Peyer's patch (tissue), 4 donors: ENCODE data around the gene EIF5. TPM values are rescaled to one million over a fixed set of nuclear protein-coding genes. Genes with fewer than 3 reads are reported as not detected.
"Not testable (repeated sequence)": the region's sequence is repeated elsewhere in the genome, so short reads cannot be mapped to it uniquely, and the experiment has no call there.

Experiments used
- DNase-seq, 3 donors: peaks; one replicate each; pipeline ENCODE4 v3.0.0-alpha.2; 2017 to 2019
- H3K27ac ChIP-seq, 4 donors: fragments of 200-600 bp; sonication (generic); one replicate each; pipeline ENCODE4 v1.5.1; 2016 to 2019
- H3K27me3 ChIP-seq, 2 donors: fragments of 200-600 bp; sonication (generic); one replicate each; pipeline ENCODE4 v1.5.1; 2019
- H3K36me3 ChIP-seq, 3 donors: fragments of 200-600 bp; sonication (generic); one replicate each; pipeline ENCODE4 v1.5.1; 2016 to 2019
- H3K4me1 ChIP-seq, 4 donors: fragments of 200-600 bp; sonication (generic); one replicate each; pipeline ENCODE4 v1.5.1; 2016 to 2019
- H3K4me3 ChIP-seq, 4 donors: fragments of 200-600 bp; sonication (generic); 1 replicate in 3 of 4; 2 replicates in 1 of 4; pipeline ENCODE4 v1.5.1; 2016 to 2019; ENCODE audit warnings: mild to moderate bottlenecking in 1 of 4
- H3K9me3 ChIP-seq, 4 donors: fragments of 200-600 bp; sonication (generic); one replicate each; pipeline ENCODE4 v1.5.1; 2016 to 2019; ENCODE audit warnings: mild to moderate bottlenecking in 1 of 4
- POLR2A ChIP-seq, 2 donors: fragments of 450-650 bp; IDR thresholded peaks; one replicate each; pipeline ENCODE4 v1.5.1; 2017; ENCODE audit warnings: antibody characterized with exemption in 2 of 2, mild to moderate bottlenecking in 2 of 2, moderate library complexity in 2 of 2
- total RNA-seq, 4 donors: library from RNA; depleted of rRNA; stranded (reverse); fragments of >200 nt; gene quantifications; one replicate each; pipeline ENCODE4 v1.1.0, GENCODE V29; 2016
- TF ChIP-seq, protein P1 (sequence below), 6 experiments: fragments of 450-650 bp in 4 of 6; fragments of 200-600 bp in 2 of 6; sonication (generic) in 1 of 6; IDR thresholded peaks; one replicate each; pipeline ENCODE4 v1.5.1; 2017 to 2019; ENCODE audit warnings: antibody characterized with exemption in 6 of 6, mild to moderate bottlenecking in 3 of 6, moderate library complexity in 1 of 6

EIF5 gene
- total RNA-seq, 4 donors from 2014 or later = 176 to 226 (median 217) TPM

DNA sequence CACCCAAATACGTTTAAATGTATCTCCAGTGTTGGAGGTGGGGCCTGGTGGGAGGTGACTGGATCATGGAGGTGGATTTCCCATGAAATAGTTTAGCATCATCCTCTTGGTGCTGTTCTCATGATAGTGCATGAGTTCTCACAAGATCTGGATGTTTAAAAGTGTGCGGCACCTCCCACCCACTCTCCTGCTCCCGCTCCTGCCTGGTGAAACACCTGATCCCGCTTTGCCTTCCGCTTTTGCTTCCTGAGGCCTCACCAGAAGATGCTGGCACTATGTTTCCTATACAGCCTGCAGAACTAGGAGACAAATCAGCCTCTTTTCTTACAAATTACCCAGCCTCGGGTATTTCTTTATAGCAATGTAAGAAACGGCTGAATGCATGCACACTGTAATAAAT, 20.1 kb downstream of the EIF5 start:
- no peaks in the 10 kb centered on the region for H3K36me3 ChIP-seq
- no peak overlapping the region for H3K27ac ChIP-seq
- no peaks in the 10 kb centered on the region for H3K4me1 ChIP-seq
- no peaks in the 10 kb centered on the region for H3K9me3 ChIP-seq
- H3K27me3 ChIP-seq = no peaks in the 10 kb centered on the region
- DNase-seq = no peak
- H3K4me3 ChIP-seq = no peak overlapping the region
- TF ChIP-seq POLR2A (IDR thresholded peaks at IDR 0.05) = no peak
- TF ChIP-seq, protein P1, sequence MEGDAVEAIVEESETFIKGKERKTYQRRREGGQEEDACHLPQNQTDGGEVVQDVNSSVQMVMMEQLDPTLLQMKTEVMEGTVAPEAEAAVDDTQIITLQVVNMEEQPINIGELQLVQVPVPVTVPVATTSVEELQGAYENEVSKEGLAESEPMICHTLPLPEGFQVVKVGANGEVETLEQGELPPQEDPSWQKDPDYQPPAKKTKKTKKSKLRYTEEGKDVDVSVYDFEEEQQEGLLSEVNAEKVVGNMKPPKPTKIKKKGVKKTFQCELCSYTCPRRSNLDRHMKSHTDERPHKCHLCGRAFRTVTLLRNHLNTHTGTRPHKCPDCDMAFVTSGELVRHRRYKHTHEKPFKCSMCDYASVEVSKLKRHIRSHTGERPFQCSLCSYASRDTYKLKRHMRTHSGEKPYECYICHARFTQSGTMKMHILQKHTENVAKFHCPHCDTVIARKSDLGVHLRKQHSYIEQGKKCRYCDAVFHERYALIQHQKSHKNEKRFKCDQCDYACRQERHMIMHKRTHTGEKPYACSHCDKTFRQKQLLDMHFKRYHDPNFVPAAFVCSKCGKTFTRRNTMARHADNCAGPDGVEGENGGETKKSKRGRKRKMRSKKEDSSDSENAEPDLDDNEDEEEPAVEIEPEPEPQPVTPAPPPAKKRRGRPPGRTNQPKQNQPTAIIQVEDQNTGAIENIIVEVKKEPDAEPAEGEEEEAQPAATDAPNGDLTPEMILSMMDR (IDR thresholded peaks at IDR 0.05) = no peak

DNA sequence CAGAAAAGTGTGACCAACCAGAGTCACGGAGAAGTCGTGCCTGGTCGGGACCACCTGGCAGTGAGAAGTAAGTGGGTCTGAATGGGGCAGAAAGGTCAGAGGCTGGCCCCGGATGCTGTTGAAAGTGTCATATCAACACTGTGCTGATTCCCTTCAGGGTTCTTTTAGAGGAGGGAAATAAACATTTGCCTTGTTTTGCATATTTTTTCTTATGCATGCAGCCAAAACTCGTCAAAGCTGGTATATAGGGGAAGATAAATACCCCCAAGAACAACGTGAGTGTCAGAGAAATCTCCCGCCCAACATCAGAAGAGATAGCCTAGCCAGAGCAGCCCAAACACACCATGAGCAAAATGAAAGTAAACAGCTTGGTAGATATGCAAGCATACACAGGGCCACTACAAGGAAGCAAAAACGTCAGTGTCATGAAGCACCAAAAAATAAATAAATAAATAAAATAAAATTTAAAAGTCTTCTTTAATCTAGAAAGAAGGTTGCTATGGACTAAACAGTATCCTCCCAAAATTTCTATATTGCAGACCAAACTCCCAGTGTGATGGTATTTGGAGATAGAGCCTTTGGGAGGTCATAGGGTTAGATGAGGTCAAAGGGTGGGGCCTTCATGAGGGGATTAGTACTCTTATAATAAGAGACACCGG, 22.1 kb downstream of the EIF5 start:
- DNase-seq = no peak
- Histone ChIP-seq H3K4me1 (no peaks in the 10 kb centered on the region), H3K27ac (no peak overlapping the region), H3K4me3 (no peak overlapping the region), H3K9me3 (no peaks in the 10 kb centered on the region), H3K27me3 (no peaks in the 10 kb centered on the region), H3K36me3 (no peaks in the 10 kb centered on the region)
- no peak for TF ChIP-seq POLR2A (IDR thresholded peaks at IDR 0.05)
- TF ChIP-seq, protein P1 (IDR thresholded peaks at IDR 0.05) = no peak

DNA sequence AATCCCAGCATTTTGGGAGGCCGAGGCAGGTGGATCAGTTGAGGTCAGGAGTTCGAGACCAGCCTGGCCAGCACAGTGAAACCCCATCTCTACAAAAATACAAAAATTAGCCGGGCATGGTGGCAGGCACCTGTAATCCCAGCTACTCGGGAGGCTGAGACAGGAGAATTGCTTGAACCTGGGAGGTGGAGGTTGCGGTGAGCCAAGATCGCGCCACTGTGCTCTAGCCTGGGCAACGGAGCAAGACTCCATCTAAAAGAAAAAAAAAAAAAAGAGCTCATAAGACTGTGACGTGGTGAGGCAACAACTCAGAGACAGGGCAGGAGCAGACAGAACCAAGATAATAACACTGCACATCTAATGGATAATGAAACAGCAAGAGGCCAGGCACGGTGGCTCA, 23.5 kb downstream of the EIF5 start:
- H3K27me3 ChIP-seq, H3K9me3 ChIP-seq, H3K4me3 ChIP-seq, H3K4me1 ChIP-seq, DNase-seq, H3K36me3 ChIP-seq, H3K27ac ChIP-seq: not testable (repeated sequence)

DNA sequence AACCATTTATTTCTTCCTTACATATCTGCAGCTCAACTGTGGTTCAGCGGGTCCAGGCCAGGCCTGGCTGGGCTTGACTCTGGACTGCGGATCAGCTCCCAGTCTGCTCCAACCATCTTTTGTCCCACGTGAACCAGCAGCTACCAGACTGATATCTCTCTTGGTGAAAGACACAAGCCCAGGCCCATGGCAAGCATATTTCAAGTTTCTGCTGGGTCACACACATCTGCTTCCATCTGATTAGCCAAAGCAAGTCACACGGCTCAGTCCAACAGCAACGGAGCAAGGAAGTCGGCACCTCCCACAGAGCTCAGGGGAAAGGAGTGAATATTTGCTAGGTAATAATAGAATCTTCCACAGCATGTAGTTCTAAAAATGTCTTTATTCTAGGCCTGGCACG, 26.5 kb downstream of the EIF5 start:
- Histone ChIP-seq H3K9me3 (peaks cover 0 to 10% (median 0%) of the 10 kb centered on the region in 4 donors), H3K4me3 (no peak overlapping the region), H3K27ac (no peak overlapping the region), H3K27me3 (no peaks in the 10 kb centered on the region), H3K36me3 (no peaks in the 10 kb centered on the region), H3K4me1 (no peaks in the 10 kb centered on the region)
- TF ChIP-seq POLR2A (IDR thresholded peaks at IDR 0.05) = no peak
- TF ChIP-seq, protein P1 (IDR thresholded peaks at IDR 0.05) = no peak
- DNase-seq = no peak

DNA sequence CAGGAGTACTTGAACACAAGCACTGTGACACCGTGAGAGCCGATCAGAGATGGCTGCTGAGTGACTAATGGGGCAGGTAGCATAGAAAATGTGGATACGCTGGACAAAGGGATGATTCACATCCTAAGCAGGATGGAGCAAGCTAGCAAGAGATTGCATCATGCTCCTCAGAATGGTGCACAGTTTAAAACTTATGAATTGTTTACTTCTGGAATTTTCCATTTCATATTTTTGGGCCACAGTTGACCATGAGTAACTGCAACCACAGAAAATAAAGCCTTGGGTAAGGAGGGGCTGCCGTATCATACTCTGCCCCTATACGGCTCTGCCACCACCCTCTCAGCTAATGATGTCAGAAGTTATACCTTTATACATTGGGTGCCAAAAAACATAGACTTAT, 27.8 kb downstream of the EIF5 start:
- no peak for TF ChIP-seq POLR2A (IDR thresholded peaks at IDR 0.05)
- TF ChIP-seq, protein P1 (IDR thresholded peaks at IDR 0.05) = no peak

DNA sequence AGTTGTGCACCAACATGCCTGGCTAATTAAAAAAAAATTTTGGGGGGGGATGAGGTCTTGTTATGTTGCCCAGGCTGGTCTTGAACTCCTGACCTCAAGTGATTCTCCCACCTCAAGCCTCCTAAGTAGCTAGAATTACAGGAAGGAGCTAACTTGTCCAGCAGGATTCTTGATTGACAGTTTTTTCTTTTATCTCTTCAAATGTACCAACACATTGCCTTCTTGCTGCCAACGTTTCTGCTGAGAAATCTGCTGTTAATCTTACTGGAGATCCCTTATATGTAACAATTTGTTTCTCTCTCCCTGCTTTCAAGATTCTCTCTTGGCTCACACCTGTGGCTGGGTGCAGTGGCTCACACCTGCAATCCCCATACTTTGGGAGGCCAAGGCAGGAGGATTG, 28.7 kb downstream of the EIF5 start:
- Histone ChIP-seq H3K36me3 (no peaks in the 10 kb centered on the region), H3K4me3 (no peak overlapping the region), H3K27ac (no peak overlapping the region), H3K4me1 (no peaks in the 10 kb centered on the region), H3K9me3 (peaks cover 0 to 10% (median 0%) of the 10 kb centered on the region in 4 donors), H3K27me3 (no peaks in the 10 kb centered on the region)
- DNase-seq = no peak
- no peak for TF ChIP-seq POLR2A (IDR thresholded peaks at IDR 0.05)
- TF ChIP-seq, protein P1 (IDR thresholded peaks at IDR 0.05) = no peak

More for the DNA sequence above, 27.8 kb downstream of the EIF5 start:
- H3K9me3 ChIP-seq = peaks cover 0 to 10% (median 0%) of the 10 kb centered on the region in 4 donors
- no peak overlapping the region for H3K4me3 ChIP-seq
- H3K27ac ChIP-seq = no peak overlapping the region
- H3K27me3 ChIP-seq = no peaks in the 10 kb centered on the region
- no peaks in the 10 kb centered on the region for H3K4me1 ChIP-seq
- no peak for DNase-seq
- H3K36me3 ChIP-seq = no peaks in the 10 kb centered on the region
